Measurements from ENCODE around the gene ARID4B. TPM values are rescaled to one million over a fixed set of nuclear protein-coding genes. Genes with fewer than 3 reads are reported as not detected.
"Not testable (repeated sequence)": the region's sequence is repeated elsewhere in the genome, so short reads cannot be mapped to it uniquely, and the experiment has no call there.

The ARID4B gene
- total RNA-seq, 3 donors from 2014 or later, result 25.9 to 40.5 (median 37.3) TPM

DNA sequence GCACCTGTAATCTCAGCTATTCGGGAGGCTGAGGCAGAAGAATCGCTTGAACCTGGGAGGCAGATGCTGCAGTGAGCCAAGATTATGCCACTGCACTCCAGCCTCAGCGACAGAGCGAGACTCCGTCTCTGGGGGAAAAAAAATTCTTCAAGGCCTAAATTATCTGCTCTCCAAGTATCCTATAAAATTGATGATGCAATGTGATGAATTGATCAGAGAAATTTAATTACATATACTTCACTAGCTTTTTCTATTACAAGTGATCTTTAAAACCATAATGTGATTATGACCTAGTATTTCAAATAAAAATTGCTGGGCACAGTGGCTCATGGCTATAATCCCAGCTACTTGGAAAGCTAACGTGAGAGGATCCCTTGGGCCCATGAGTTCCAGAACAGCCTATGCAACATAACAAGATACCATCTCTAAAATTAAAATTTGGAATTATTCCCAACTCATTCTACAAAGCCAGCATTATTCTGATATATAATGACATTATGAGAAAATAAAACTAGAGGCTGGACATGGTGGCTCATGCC, 43.7 kb downstream of the ARID4B start:
- intact Hi-C loops (cut with DNase I, micrococcal nuclease), result no loop called here
- H3K4me1 ChIP-seq (ENCODE audit: low read depth), result no peaks in the 10 kb centered on the region
- TF ChIP-seq, protein P1, sequence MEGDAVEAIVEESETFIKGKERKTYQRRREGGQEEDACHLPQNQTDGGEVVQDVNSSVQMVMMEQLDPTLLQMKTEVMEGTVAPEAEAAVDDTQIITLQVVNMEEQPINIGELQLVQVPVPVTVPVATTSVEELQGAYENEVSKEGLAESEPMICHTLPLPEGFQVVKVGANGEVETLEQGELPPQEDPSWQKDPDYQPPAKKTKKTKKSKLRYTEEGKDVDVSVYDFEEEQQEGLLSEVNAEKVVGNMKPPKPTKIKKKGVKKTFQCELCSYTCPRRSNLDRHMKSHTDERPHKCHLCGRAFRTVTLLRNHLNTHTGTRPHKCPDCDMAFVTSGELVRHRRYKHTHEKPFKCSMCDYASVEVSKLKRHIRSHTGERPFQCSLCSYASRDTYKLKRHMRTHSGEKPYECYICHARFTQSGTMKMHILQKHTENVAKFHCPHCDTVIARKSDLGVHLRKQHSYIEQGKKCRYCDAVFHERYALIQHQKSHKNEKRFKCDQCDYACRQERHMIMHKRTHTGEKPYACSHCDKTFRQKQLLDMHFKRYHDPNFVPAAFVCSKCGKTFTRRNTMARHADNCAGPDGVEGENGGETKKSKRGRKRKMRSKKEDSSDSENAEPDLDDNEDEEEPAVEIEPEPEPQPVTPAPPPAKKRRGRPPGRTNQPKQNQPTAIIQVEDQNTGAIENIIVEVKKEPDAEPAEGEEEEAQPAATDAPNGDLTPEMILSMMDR (IDR thresholded peaks at IDR 0.05), result no peak
- H3K9me3 ChIP-seq, result no peaks in the 10 kb centered on the region
- no peak overlapping the region for H3K4me3 ChIP-seq
- no peaks in the 10 kb centered on the region for H3K36me3 ChIP-seq (ENCODE audit: low read depth)
- no peak for DNase-seq
- ATAC-seq, result no peak

DNA sequence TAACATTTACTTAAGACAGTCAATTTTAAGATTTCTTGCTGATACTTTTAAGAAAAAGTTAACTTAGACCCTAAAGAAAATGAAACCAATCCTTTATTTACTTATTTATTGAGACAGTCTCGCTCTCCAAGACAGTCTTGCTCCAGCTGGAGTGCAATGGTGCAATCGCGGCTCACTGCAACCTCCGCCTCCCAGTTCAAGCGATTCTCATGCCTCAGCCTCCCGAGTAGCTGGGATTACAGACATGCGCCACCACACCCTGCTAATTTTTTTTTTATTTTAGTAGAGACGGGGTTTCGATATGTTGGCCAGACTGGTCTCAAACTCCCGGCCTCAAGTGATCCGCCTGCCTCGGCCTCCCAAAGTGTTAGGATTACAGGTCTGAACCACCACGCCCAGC, 44.3 kb downstream of the ARID4B start:
- H3K4me1 ChIP-seq (ENCODE audit: low read depth); DNase-seq; H3K4me3 ChIP-seq; ATAC-seq; H3K36me3 ChIP-seq (ENCODE audit: low read depth); intact Hi-C loops (cut with DNase I, micrococcal nuclease); H3K9me3 ChIP-seq: not testable (repeated sequence)

GRCh38 chr1:235280467-235280866, 47.5 kb downstream of the ARID4B start:
- TF ChIP-seq, protein P1 (IDR thresholded peaks at IDR 0.05), result no peak
- Histone ChIP-seq H3K4me1 (ENCODE audit: low read depth) (peaks cover 5% of the 10 kb centered on the region), H3K36me3 (ENCODE audit: low read depth) (no peaks in the 10 kb centered on the region), H3K4me3 (no peak overlapping the region), H3K9me3 (no peaks in the 10 kb centered on the region)
- DNase-seq, result no peak
- ATAC-seq, result peak; percentile 14
- intact Hi-C loops (cut with DNase I, micrococcal nuclease), result no loop called here

DNA sequence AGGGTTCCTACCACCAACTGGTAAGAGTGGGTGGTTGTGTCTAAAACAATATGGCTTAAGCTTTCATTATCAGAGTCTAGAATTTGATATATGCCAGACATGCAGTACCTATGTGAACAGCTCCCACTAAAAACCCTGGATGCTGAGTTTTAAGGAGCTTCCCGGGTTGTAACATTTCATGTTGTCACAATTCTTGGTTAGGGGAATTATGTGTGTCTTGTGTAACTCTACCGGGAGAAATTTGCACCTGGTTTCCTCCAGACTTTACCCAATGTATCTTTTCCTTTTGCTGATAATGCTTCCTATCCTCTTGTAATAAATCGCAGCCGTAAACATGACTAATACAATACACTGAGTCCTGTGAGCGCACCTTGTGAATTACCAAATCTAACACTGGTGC, 48.3 kb downstream of the ARID4B start:
- ATAC-seq, result peak; percentile 67
- Histone ChIP-seq H3K9me3 (no peaks in the 10 kb centered on the region), H3K4me3 (no peak overlapping the region), H3K4me1 (ENCODE audit: low read depth) (peaks cover 5% of the 10 kb centered on the region), H3K36me3 (ENCODE audit: low read depth) (no peaks in the 10 kb centered on the region)
- intact Hi-C loops (cut with DNase I, micrococcal nuclease), result no loop called here
- no peak for DNase-seq
- TF ChIP-seq, protein P1 (IDR thresholded peaks at IDR 0.05), result no peak

DNA sequence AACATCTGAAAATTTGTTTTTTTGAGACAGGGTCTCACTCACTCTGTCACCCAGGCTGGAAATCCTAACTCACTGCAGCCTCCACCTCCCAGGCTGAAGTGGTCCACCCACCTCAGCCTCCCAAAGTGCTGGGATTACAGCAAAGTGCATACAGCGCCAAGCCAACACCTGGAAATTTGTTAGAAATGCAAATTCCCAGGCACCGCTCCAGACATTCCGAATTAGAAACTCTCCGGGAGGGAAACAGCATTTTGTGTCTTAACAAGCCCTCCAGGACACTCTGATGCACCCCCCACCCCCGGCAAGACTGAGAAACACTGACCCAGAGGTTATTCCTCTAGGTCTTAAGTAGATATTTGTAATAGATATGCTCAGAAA, 49.1 kb downstream of the ARID4B start:
- ATAC-seq, result no peak
- no peaks in the 10 kb centered on the region for H3K9me3 ChIP-seq
- H3K4me3 ChIP-seq, result no peak overlapping the region
- TF ChIP-seq, protein P1 (IDR thresholded peaks at IDR 0.05), result no peak
- intact Hi-C loops (cut with DNase I, micrococcal nuclease), result no loop called here
- DNase-seq, result no peak
- peaks cover 5% of the 10 kb centered on the region for H3K4me1 ChIP-seq (ENCODE audit: low read depth)
- H3K36me3 ChIP-seq (ENCODE audit: low read depth), result no peaks in the 10 kb centered on the region

- ATAC-seq, result no peak
- TF ChIP-seq, protein P1 (IDR thresholded peaks at IDR 0.05), result no peak
- no peaks in the 10 kb centered on the region for H3K36me3 ChIP-seq (ENCODE audit: low read depth)
- no peak for DNase-seq
- H3K4me3 ChIP-seq, result no peak overlapping the region
- H3K4me1 ChIP-seq (ENCODE audit: low read depth), result peaks cover 5% of the 10 kb centered on the region
- H3K9me3 ChIP-seq, result no peaks in the 10 kb centered on the region
- intact Hi-C loops (cut with DNase I, micrococcal nuclease), result no loop called here
Measured at GRCh38 chr1:235278233-235278914, 49.6 kb downstream of the ARID4B start.

Data from mucosa of descending colon (tissue), 3 donors.